Fibroblast of mammary gland (primary cell): Measurements from ENCODE around the gene RFTN2.

ENCODE experiments used
- DNase-seq: peaks from one replicate; pipeline ENCODE4 v3.0.0-alpha.2; 2010; ENCODE audit warnings: low read depth
- H3K4me3 ChIP-seq: 2 replicates; pipeline ENCODE4 v1.5.1; 2011; ENCODE audit warnings: low read depth, mild to moderate bottlenecking, low read length, moderate library complexity; ENCODE audit not compliant: control insufficient read depth
- TF ChIP-seq, protein P1 (sequence below): conservative IDR thresholded peaks from 2 replicates; pipeline ENCODE4 v1.5.1; 2011; ENCODE audit warnings: low read depth, low read length, inconsistent platforms; ENCODE audit not compliant: control insufficient read depth, insufficient read depth

RFTN2 gene

DNA sequence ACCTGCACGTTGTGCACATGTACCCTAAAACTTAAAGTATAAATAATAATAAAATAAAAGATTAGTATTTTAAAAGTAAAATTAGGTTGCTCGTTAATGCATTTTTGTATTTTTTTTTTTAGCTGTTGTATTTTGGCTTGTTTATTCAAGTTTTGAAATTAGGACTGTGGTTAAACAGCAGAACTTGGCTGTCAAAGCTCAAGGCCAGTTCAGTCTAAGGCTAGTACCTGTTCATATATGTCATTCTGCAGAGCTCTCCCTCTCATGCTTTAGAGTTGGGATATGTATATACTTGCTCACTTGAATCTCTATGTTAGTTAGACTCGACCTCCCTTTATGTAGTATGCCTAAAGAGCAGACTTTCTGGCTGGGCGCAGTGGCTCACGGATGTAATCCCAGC is 126.8 kb downstream of the RFTN2 start:
- H3K4me3 ChIP-seq, result no peak overlapping the region
- DNase-seq, result no peak
- TF ChIP-seq, protein P1, sequence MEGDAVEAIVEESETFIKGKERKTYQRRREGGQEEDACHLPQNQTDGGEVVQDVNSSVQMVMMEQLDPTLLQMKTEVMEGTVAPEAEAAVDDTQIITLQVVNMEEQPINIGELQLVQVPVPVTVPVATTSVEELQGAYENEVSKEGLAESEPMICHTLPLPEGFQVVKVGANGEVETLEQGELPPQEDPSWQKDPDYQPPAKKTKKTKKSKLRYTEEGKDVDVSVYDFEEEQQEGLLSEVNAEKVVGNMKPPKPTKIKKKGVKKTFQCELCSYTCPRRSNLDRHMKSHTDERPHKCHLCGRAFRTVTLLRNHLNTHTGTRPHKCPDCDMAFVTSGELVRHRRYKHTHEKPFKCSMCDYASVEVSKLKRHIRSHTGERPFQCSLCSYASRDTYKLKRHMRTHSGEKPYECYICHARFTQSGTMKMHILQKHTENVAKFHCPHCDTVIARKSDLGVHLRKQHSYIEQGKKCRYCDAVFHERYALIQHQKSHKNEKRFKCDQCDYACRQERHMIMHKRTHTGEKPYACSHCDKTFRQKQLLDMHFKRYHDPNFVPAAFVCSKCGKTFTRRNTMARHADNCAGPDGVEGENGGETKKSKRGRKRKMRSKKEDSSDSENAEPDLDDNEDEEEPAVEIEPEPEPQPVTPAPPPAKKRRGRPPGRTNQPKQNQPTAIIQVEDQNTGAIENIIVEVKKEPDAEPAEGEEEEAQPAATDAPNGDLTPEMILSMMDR, result no peak

DNA sequence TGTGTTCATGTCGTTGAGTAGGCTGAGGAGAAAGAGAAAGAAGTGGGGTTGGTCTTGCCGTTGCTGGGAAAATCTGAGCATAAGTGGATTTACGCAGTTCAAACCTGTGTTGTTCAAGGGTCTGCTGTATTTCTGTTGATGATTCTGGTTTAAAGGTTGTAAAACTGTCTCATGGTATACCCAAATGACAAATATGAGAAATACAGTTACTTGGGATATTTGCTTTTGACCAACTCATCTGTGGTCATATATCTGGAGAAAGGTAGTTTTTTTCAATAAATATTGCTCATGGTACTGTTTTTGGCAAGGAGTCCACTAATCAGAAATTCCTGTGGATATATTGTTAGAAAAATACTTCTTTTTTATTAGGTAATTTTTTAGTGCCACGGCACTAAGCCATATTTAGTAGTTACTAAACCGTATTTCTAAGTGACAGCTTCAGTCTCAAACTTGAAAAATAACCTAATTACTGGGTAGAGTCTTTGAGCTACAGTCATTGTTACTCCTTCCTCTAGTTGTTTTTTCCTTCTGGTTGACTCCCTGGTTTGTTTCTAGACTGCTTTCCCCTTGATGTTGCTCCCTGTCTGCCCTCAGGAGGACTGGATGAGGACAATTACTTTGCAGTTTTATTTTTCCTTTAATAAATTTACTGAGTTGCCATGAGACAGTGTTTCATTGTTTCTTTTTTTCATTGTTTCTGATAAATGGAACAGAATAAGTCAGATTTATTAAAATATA is 128.1 kb downstream of the RFTN2 start:
- TF ChIP-seq, protein P1, result no peak
- H3K4me3 ChIP-seq, result no peak overlapping the region
- DNase-seq, result no peak

DNA sequence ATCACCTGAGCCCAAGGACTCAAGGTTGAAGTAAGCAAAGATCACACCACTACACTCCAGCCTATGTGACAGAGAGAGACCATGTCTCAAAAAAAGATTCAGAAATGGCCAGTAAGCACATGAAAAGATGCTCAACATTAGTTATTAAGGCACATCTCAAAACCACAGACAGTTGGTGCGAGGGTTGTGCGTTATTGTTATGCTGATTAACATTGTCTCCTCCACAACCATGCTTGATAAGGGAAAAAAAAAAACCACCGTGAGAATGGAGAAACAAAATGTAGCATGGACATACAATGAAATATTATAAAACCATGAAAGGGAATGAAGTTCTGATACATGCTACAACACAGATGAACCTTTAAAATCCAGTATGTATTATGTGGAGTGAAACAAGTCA is 132.2 kb downstream of the RFTN2 start:
- DNase-seq, result no peak
- H3K4me3 ChIP-seq, result no peak overlapping the region
- TF ChIP-seq, protein P1, result no peak

DNA sequence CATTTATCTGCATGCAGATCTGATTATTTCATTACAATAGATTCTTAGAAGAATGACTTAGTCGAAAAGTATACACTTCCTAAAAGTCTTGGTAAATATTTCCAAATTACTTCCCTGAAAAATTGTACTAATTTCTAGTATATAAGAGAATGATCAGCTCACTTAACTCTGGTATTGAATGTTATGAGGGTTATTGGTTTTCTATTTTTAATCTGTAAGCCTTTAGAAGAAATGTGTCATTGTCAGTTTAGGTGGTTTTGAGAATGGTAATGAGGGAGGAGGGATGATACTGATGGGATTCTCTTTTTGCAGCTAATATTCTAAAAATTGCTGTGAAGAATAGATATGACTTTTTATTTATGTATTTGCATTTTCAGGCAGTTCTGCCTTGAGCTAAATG is 135.7 kb downstream of the RFTN2 start:
- H3K4me3 ChIP-seq, result no peak overlapping the region
- DNase-seq, result no peak
- TF ChIP-seq, protein P1, result no peak

DNA sequence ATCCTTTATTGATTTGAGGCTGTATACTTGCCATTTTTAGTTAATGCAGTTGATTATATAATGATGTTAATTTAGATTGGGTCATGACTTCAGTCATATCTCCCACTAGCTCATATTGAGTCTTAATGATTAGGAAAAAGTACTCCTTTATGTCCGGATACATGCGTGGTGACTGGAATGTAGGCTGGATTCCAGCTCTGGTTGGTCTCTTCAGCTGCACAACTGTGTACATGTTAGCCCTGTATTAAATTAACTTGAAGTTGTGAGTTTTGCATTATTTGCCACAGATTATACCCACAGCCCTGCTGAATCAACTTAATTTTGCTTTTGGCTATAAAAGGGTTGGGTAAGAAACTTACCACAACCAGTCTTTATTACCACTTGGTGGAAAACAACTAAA is 137.0 kb downstream of the RFTN2 start:
- DNase-seq, result peak; percentile 20
- TF ChIP-seq, protein P1, result no peak
- H3K4me3 ChIP-seq, result no peak overlapping the region
